Measurements from ENCODE around the gene LRSAM1.

GRCh38 chr9:127537792-127538191 lies 86.5 kb downstream of the LRSAM1 start:
- TF ChIP-seq ZNF70 (CRISPR knock-in tag; IDR thresholded peaks at IDR 0.05), result no peak
- no peak for TF ChIP-seq POU6F1 (CRISPR knock-in tag; IDR thresholded peaks at IDR 0.05; ENCODE audit: borderline replicate concordance, low read depth)
- TF ChIP-seq BACH2 (CRISPR knock-in tag; IDR thresholded peaks at IDR 0.05; ENCODE audit: borderline replicate concordance), result no peak
- TF ChIP-seq SNAI2 (CRISPR knock-in tag; IDR thresholded peaks at IDR 0.05), result no peak
- no peak for TF ChIP-seq ARNTL (CRISPR knock-in tag; IDR thresholded peaks at IDR 0.05; ENCODE audit: borderline replicate concordance, low read depth)
- no peak for TF ChIP-seq CREB5 (CRISPR knock-in tag; IDR thresholded peaks at IDR 0.05; ENCODE audit: low read depth)
- TF ChIP-seq RARB (CRISPR knock-in tag; IDR thresholded peaks at IDR 0.05), result no peak
- TF ChIP-seq PATZ1 (CRISPR knock-in tag; IDR thresholded peaks at IDR 0.05; ENCODE audit: borderline replicate concordance), result no peak
- TF ChIP-seq ZC3H10 (CRISPR knock-in tag; IDR thresholded peaks at IDR 0.05), result no peak
- no peak for TF ChIP-seq CSDC2 (CRISPR knock-in tag; IDR thresholded peaks at IDR 0.05)

All from SK-N-SH treated with all-trans-retinoic acid at 6 μM for 48 hours (cell line).